Inferior parietal cortex (tissue), 1 donor: ENCODE data around the gene TOPBP1.
"Not testable (repeated sequence)": the region's sequence is repeated elsewhere in the genome, so short reads cannot be mapped to it uniquely, and the experiment has no call there.

Experiments
- DNase-seq: peaks from one replicate; pipeline ENCODE4 v3.0.0-alpha.2; 2016; ENCODE audit errors: extremely low spot score

The TOPBP1 gene

GRCh38 chr3:133572158-133573053, 89.3 kb downstream of the TOPBP1 start:
- DNase-seq, result no peak

GRCh38 chr3:133570937-133571320, 90.8 kb downstream of the TOPBP1 start:
- DNase-seq, result no peak

- no peak for DNase-seq
These were observed 91.4 kb downstream of the TOPBP1 start for GRCh38 chr3:133570139-133570936.

GRCh38 chr3:133568294-133569014, 93.3 kb downstream of the TOPBP1 start:
- DNase-seq, result no peak

- DNase-seq, result no peak
These were observed 97.9 kb downstream of the TOPBP1 start for GRCh38 chr3:133563816-133564215.

DNA sequence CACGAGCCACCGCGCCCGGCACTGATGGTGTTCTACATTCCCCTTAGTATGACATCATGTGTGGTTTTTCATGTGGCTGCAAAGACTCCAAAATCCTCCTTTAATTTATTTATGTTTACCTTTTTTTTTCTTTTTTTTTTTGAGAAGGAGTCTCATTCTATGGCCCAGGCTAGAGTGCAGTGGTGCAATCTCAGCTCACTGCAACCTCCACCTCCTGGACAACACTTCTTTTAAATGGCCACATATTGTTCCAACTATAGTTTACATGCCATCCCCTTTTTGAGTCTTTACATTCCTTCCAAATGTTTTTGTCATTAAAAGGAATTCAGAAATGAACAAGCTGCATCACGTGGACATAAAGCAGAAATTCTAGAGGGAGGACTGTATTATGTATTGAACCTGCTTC, 98.6 kb downstream of the TOPBP1 start:
- no peak for DNase-seq

DNA sequence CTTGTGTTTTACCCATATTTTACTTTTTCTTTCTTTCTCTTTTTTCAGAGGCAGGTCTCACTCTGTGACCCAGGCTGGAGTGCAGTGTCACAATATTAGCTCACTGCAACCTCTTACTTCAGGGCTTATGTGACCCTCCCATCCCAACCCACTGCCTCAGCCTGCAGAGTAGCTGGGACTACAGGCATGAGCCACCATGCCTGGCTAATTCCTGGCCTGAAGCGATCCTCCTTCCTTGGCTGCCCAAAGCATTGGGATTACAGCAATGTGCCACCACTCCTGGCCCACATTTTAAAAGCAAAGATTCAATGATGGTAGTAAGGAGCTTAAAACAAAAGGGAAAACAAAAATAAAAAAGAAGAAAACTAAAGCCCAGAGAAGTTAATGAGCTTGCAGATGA, 99.4 kb downstream of the TOPBP1 start:
- no peak for DNase-seq

DNA sequence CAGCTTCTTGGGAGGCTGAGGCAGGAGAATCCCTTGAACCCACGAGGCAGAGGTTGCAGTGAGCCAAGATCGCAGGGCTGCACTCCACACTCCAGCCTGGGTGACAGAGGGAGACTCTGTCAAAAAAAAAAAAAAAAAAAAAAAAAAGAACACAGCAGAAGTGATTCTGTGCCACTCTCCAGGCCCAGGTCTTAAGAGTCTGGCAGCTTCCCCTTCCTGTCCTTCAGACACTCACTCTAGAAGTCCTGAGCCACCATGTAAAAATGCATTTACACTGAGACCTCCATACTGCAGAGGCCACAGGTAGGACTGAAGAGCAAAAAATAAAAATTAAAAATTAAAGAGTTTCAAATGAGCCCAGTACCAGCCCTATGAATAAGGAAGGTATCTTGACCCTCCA, 100.1 kb downstream of the TOPBP1 start:
- DNase-seq, result no peak

DNA sequence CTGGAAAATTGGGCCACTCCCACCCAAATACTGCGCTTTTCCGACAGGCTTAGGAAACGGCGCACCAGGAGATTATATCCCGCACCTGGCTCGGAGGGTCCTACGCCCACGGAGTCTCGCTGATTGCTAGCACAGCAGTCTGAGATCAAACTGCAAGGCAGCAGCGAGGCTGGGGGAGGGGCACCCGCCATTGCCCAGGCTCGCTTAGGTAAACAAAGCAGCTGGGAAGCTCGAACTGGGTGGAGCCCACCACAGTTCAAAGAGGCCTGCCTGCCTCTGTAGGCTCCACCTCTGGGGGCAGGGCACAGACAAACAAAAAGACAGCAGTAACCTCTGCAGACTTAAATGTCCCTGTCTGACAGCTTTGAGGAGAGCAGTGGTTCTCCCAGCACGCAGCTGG, 110.2 kb downstream of the TOPBP1 start:
- DNase-seq, result not testable (repeated sequence)
